HepG2 (cell line): ENCODE measurements around the gene FBXO28. TPM values are rescaled to one million over a fixed set of nuclear protein-coding genes. Genes with fewer than 3 reads are reported as not detected.
A peak's percentile ranks its signal among the peaks of the same experiment; 100 is the strongest.

Experiments
- ARNTL ChIP-seq: sonication (generic); formaldehyde crosslinking; IDR thresholded peaks from 2 replicates; pipeline ENCODE4 v1.4.0; 2020; ENCODE audit warnings: mild to moderate bottlenecking, missing genetic modification reagents
- CENPT ChIP-seq: sonication (generic); formaldehyde crosslinking; IDR thresholded peaks from 2 replicates; pipeline ENCODE4 v1.8.0; 2022; ENCODE audit warnings: low read depth, mild to moderate bottlenecking, moderate library complexity, missing genetic modification reagents
- FLYWCH1 ChIP-seq: sonication (generic); formaldehyde crosslinking; IDR thresholded peaks from 2 replicates; pipeline ENCODE4 v1.8.1; 2023; ENCODE audit warnings: mild to moderate bottlenecking, missing genetic modification reagents
- HNRNPLL ChIP-seq: fragments of 200-400 bp; formaldehyde crosslinking; IDR thresholded peaks from 2 replicates; pipeline ENCODE4 v1.6.1; 2017; ENCODE audit warnings: mild to moderate bottlenecking, low read depth, low read length; ENCODE audit not compliant: poor library complexity, severe bottlenecking
- IKZF1 ChIP-seq: fragments of 450-650 bp; IDR thresholded peaks from 2 replicates; pipeline ENCODE4 v1.7.1; 2016
- KLF15 ChIP-seq: sonication (generic); formaldehyde crosslinking; IDR thresholded peaks from 2 replicates; pipeline ENCODE4 v1.8.1; 2023; ENCODE audit warnings: borderline replicate concordance, mild to moderate bottlenecking, inconsistent platforms, missing genetic modification reagents, mixed read lengths
- MTF2 ChIP-seq: sonication (generic); formaldehyde crosslinking; IDR thresholded peaks from 2 replicates; pipeline ENCODE4 v1.5.0; 2020; ENCODE audit warnings: missing genetic modification reagents, borderline replicate concordance
- NFATC3 ChIP-seq: sonication (generic); formaldehyde crosslinking; IDR thresholded peaks from 2 replicates; pipeline ENCODE4 v1.5.1; 2020; ENCODE audit warnings: mild to moderate bottlenecking, missing genetic modification reagents
- NFE2 ChIP-seq: sonication (generic); formaldehyde crosslinking; IDR thresholded peaks from 2 replicates; pipeline ENCODE4 v1.4.0; 2020; ENCODE audit warnings: missing genetic modification reagents
- PTBP1 ChIP-seq: fragments of 200-400 bp; formaldehyde crosslinking; IDR thresholded peaks from 2 replicates; pipeline ENCODE4 v1.6.1; 2018; ENCODE audit warnings: low read length, low read depth; ENCODE audit not compliant: poor library complexity, severe bottlenecking
- SNRNP70 ChIP-seq: fragments of 200-400 bp; formaldehyde crosslinking; IDR thresholded peaks from 2 replicates; pipeline ENCODE4 v1.6.1; 2017; ENCODE audit warnings: mild to moderate bottlenecking, low read depth, low read length, moderate library complexity
- TEAD3 ChIP-seq: optimal IDR thresholded peaks from 2 replicates; pipeline ENCODE3; 2016; ENCODE audit warnings: borderline replicate concordance
- TMF1 ChIP-seq: sonication (generic); formaldehyde crosslinking; IDR thresholded peaks from 2 replicates; pipeline ENCODE4 v1.8.1; 2022; ENCODE audit warnings: low read depth, missing genetic modification reagents
- YY1 ChIP-seq: IDR thresholded peaks from 2 replicates; pipeline ENCODE4 v1.6.1; 2011; ENCODE audit warnings: low read length, low read depth, moderate library complexity, mild to moderate bottlenecking; ENCODE audit not compliant: insufficient read depth, insufficient replicate concordance
- ZMYM3 ChIP-seq: sonication (generic); formaldehyde crosslinking; IDR thresholded peaks from 2 replicates; pipeline ENCODE4 v1.5.1; 2020; ENCODE audit warnings: mild to moderate bottlenecking, missing genetic modification reagents
- ZNF180 ChIP-seq: sonication (generic); formaldehyde crosslinking; IDR thresholded peaks from 2 replicates; pipeline ENCODE4 v1.4.0; 2020; ENCODE audit warnings: low read depth, missing genetic modification reagents, borderline replicate concordance
- ZNF317 ChIP-seq: sonication (generic); formaldehyde crosslinking; IDR thresholded peaks from 2 replicates; pipeline ENCODE4 v1.5.0; 2020; ENCODE audit warnings: mild to moderate bottlenecking, missing genetic modification reagents
- ZSCAN20 ChIP-seq: sonication (generic); formaldehyde crosslinking; IDR thresholded peaks from 2 replicates; pipeline ENCODE4 v1.4.0; 2020; ENCODE audit warnings: missing genetic modification reagents, mild to moderate bottlenecking, borderline replicate concordance
- polyA plus RNA-seq, 8 experiments: library from polyadenylated mRNA; depleted of rRNA in 3 of 8; stranded (reverse) in 7 of 8; unstranded in 1 of 8; fragments of >200 nt; fragmentation: Illumina TruSeq in 4 of 8; extraction: Trizol in 4 of 8; gene quantifications; 2 replicates each; pipeline versions ENCODE4 v1.2.1 to v1.2.3, GENCODE V29; 2011 to 2016; ENCODE audit warnings: low read depth in 4 of 8, missing spikeins in 1 of 8, mixed read lengths in 1 of 8; ENCODE audit not compliant: insufficient read depth in 1 of 8
- total RNA-seq, 5 experiments: library from RNA; depleted of rRNA; stranded (reverse); fragments of >200 nt; fragmentation: Illumina TruSeq; extraction: Trizol; gene quantifications; 2 replicates each; pipeline ENCODE4 v1.2.3, GENCODE V29; 2016; ENCODE audit warnings: low read depth in 1 of 5
- TF ChIP-seq, protein P1 (sequence below): sonication (generic); formaldehyde crosslinking; IDR thresholded peaks from one replicate; pipeline ENCODE4 v1.5.1; 2020; ENCODE audit warnings: mild to moderate bottlenecking, missing genetic modification reagents; ENCODE audit errors: not compliant biosample characterization
- TF ChIP-seq, protein P2 (sequence below): IDR thresholded peaks from 2 replicates; pipeline ENCODE4 v1.6.1; 2016; ENCODE audit warnings: low read depth, control low read depth

The FBXO28 gene
- total and polyA plus RNA-seq, 2 of the 13 experiments (the other 11 are each of a cell fraction or from before 2014, with no cell fraction given) = 8.5 to 29.1 TPM

DNA sequence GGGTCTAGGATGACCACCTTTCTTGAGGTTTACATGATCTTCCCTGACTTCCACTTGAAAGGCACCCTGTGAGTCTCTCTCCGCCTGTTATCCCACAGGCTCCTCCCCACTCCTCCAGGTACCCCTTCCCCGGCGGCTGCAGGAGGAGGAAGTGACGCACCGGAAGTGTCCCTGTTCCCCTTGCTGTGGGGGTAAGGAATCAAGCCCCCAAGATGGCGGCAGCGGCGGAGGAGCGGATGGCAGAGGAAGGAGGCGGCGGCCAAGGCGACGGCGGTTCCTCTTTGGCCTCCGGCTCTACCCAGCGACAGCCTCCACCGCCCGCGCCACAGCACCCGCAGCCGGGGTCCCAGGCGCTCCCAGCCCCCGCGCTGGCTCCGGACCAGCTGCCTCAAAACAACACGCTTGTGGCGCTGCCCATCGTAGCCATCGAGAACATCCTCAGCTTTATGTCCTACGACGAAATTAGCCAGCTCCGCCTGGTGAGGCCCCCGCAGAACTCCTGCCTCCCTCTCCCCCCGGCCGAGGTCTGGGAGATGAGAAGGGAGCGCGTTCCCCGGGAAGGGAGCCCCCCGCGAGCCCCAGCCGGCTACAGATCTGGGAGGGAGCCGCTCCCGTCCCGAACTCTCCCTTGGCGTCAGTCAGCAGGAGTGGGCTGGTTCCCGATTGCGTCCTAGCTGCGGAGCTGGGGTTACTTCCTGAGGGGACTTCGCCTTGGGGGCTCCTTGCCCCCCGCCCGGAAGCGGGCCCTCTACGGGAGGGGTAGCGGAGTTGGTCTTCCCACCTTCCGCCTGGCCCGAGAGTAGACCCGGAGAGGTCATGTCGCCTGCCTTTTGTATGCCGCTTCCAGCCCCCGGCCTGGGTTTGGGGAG, at the start of gene FBXO28 (continued):
- TF ChIP-seq, protein P1, sequence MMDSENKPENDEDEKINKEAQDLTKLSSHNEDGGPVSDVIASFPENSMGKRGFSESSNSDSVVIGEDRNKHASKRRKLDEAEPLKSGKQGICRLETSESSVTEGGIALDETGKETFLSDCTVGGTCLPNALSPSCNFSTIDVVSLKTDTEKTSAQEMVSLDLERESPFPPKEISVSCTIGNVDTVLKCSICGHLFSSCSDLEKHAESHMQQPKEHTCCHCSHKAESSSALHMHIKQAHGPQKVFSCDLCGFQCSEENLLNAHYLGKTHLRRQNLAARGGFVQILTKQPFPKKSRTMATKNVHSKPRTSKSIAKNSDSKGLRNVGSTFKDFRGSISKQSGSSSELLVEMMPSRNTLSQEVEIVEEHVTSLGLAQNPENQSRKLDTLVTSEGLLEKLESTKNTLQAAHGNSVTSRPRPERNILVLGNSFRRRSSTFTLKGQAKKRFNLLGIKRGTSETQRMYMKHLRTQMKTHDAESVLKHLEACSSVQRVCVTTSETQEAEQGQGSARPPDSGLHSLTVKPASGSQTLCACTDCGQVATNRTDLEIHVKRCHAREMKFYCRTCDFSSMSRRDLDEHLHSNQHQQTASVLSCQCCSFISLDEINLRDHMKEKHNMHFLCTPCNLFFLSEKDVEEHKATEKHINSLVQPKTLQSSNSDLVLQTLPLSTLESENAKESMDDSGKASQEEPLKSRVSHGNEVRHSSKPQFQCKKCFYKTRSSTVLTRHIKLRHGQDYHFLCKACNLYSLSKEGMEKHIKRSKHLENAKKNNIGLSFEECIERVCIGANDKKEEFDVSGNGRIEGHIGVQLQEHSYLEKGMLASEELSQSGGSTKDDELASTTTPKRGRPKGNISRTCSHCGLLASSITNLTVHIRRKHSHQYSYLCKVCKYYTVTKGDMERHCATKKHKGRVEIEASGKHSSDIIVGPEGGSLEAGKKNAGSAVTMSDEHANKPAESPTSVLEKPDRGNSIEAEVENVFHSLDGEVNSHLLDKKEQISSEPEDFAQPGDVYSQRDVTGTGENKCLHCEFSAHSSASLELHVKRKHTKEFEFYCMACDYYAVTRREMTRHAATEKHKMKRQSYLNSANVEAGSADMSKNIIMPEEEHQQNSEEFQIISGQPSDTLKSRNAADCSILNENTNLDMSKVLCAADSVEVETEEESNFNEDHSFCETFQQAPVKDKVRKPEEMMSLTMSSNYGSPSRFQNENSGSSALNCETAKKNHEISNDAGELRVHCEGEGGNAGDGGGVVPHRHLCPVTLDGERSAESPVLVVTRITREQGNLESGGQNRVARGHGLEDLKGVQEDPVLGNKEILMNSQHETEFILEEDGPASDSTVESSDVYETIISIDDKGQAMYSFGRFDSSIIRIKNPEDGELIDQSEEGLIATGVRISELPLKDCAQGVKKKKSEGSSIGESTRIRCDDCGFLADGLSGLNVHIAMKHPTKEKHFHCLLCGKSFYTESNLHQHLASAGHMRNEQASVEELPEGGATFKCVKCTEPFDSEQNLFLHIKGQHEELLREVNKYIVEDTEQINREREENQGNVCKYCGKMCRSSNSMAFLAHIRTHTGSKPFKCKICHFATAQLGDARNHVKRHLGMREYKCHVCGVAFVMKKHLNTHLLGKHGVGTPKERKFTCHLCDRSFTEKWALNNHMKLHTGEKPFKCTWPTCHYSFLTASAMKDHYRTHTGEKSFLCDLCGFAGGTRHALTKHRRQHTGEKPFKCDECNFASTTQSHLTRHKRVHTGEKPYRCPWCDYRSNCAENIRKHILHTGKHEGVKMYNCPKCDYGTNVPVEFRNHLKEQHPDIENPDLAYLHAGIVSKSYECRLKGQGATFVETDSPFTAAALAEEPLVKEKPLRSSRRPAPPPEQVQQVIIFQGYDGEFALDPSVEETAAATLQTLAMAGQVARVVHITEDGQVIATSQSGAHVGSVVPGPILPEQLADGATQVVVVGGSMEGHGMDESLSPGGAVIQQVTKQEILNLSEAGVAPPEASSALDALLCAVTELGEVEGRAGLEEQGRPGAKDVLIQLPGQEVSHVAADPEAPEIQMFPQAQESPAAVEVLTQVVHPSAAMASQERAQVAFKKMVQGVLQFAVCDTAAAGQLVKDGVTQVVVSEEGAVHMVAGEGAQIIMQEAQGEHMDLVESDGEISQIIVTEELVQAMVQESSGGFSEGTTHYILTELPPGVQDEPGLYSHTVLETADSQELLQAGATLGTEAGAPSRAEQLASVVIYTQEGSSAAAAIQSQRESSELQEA (CRISPR knock-in tag) = no peak
- TF ChIP-seq KLF15 (CRISPR knock-in tag) (no peak; the same call in 1 of the 2 replicates), FLYWCH1 (CRISPR knock-in tag) (no peak), TEAD3 (CRISPR knock-in tag) (peak; percentile 63), MTF2 (CRISPR knock-in tag) (no peak), NFE2 (CRISPR knock-in tag) (no peak), ARNTL (CRISPR knock-in tag) (no peak), ZNF317 (CRISPR knock-in tag) (peak; percentile 66), HNRNPLL (peak; percentile 50), ZSCAN20 (CRISPR knock-in tag) (no peak), ZNF180 (CRISPR knock-in tag) (no peak), NFATC3 (CRISPR knock-in tag) (no peak), CENPT (CRISPR knock-in tag) (no peak), IKZF1 (no peak), YY1 (peak; percentile 98), ZMYM3 (CRISPR knock-in tag) (peak; percentile 43; the same call in 1 of the 2 replicates), PTBP1 (no peak), TMF1 (CRISPR knock-in tag) (no peak), SNRNP70 (no peak)
- TF ChIP-seq, protein P2, sequence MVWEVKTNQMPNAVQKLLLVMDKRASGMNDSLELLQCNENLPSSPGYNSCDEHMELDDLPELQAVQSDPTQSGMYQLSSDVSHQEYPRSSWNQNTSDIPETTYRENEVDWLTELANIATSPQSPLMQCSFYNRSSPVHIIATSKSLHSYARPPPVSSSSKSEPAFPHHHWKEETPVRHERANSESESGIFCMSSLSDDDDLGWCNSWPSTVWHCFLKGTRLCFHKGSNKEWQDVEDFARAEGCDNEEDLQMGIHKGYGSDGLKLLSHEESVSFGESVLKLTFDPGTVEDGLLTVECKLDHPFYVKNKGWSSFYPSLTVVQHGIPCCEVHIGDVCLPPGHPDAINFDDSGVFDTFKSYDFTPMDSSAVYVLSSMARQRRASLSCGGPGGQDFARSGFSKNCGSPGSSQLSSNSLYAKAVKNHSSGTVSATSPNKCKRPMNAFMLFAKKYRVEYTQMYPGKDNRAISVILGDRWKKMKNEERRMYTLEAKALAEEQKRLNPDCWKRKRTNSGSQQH (CRISPR knock-in tag) = no peak; the same call in 1 of the 2 replicates
